NCI-H510A treated with DMSO at 0.1 percent for 48 hours (cell line): ENCODE measurements around the gene ZNF2.
"Not testable (repeated sequence)": the region's sequence is repeated elsewhere in the genome, so short reads cannot be mapped to it uniquely, and the experiment has no call there.

ENCODE experiments used
- DNase-seq: peaks from one replicate; lab custom pipeline; 2025; lab: John Stamatoyannopoulos, UW

ZNF2 gene

DNA sequence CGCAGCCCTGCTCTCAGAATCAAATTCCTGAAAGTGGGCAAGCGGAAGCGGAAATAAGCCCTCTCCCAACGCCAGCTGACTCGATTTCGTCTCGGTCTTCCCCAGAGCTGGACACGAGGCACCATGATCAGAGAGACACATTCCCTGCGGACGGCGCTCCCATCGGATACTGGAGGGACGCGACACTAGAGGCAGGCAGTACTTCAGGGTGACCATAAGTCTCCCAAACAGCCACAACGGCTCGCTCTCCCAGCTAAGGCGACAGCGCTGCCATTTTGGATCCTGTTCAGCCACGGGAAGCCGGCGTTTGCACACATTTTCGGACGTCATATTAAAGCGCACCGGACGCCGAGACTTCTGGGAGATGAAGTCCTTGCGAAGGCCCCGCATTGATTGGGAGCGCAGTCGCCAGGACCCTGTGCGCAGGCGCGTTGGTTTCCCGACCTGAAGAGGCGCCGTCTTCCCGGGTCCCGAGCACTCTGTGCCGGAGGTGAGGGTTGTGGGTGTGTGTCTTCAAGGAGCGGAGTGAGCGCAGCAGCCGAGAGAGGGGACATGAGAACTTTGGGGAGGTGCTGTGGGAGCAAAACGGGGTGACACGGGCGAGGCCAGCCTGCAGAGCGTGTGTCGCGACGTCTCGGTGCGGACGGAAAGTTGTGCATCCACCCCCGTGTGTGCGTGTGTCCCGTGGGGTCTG, at the start of gene ZNF2:
Gene ZNF2 (plus strand): TSS at position 439 of the 694 bp plus-strand sequence. CDS start 10,418 bp downstream, outside the sequence.
- peak; percentile 92 for DNase-seq

DNA sequence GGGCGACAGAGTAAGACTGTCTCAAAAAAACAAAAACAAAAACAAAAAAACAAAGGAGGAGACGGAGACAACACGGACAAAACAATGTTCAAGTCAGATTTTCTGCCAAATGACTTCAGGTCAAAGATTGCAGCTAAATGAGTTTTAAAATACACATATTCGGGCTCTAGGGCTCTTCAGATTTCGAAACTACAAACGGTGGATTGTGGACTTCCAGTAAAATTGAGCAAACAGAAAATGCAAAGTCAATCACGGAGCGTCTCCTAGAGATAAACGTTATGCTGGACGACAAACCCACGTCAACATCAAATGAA, 44.6 kb upstream of the ZNF2 start:
- no peak for DNase-seq

DNA sequence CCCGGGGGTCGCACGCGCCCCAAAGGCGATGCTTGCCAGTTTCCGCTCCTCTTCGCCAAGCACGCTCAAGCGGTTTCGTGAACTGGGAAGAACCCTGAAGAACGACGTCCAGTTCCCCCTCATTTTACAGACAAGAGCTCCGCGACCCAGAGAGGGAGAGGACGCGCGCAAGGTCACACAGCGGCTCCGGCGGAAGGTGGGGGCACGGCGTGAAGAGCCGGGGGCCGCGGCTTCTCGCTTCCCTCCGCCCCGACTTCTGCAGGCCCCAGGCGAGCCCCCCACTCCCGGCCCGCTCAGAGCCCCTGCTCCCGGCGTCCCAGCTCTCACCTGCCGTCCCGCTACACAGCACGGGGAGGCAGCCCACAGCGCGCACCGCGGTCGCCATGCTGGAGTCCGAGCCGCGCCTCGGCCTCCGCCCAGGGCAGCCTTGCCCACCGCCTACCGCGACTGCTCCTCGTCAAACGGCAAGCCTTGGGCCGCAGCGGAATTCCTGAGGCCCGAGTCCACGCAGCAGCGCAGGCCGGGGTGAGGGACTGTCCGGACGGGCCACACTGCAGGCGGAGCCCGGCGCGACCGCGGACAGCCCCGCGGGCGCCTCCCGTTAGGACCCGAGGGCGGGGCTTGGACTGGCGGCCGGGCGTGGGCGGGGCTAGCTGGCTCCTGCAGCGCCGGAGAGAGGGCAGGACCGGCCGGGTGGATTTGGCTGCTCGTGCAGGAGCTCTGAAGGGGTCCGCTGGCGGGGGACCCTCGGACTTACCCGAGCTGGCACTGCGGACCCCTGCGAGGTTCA, 44.0 kb upstream of the ZNF2 start, which contains the start of gene MRPS5:
Gene MRPS5 (minus strand): TSS at position 402 of the 790 bp plus-strand sequence. CDS start 17 bp downstream, at position 385.
- peak; percentile 49 for DNase-seq

DNA sequence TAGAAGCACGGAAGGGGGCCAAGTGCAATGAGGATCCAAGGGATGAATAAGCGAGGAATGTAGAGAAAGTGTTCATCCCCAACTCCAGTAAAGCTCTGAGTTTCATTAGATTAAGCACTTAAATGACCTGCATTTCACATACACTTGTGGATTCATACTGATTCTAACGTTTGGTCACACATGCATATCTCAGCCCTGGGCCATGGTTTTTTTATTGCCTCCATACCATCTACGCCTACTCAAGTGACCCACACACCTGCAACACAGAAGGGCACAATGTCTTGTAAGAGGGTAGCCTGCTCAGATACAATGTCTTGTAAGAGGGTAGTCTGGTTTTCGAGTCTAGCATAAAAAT, 43.4 kb upstream of the ZNF2 start:
- DNase-seq = peak; percentile 49

DNA sequence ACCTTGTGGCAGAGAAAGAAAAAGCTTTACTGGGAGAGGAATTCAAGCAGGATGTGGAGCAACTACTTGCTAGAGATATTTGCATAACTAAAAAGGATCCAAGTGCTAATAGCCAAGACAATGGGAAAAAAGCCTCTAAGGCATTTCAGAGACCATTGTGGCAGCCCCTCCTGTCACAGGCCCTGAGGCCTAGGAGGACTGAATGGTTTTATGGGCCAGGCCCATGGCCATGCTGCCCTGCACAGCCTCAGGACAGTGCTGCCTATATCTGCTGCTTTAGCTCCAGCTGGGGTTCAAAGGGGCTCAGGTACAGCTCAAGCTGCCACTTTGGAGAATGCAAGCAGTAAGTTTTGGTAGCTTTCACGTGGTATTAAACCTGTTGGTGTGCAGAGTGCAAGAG, 26.9 kb upstream of the ZNF2 start:
- DNase-seq = no peak

- no peak for DNase-seq
Observed at GRCh38 chr2:95143838-95144237, 21.8 kb upstream of the ZNF2 start.

DNA sequence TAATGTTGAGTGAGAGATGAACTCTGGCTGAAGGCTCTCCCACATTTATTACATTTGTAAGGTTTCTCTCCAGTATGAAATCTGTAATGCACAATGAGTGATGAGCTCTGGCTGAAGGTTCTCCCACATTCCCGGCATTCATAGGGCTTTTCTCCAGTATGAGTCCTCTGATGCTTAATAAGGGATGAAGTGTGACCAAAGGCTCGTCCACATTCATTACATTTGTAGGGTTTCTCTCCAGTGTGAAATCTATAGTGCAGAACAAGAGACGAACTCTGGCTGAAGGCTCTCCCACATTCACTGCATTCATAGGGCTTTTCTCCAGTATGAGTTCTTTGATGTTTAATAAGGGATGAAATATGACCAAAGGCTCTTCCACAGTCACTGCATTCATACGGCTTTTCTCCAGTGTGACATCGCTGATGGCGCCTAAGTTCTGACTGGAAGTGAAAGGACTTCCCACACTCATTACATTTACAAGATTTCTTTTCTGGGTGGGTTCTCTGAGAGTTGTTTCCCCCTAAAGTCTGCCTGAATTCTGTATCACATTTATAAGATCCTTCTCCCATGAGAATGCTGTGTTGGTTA, 16.1 kb upstream of the ZNF2 start:
- DNase-seq = no peak

DNA sequence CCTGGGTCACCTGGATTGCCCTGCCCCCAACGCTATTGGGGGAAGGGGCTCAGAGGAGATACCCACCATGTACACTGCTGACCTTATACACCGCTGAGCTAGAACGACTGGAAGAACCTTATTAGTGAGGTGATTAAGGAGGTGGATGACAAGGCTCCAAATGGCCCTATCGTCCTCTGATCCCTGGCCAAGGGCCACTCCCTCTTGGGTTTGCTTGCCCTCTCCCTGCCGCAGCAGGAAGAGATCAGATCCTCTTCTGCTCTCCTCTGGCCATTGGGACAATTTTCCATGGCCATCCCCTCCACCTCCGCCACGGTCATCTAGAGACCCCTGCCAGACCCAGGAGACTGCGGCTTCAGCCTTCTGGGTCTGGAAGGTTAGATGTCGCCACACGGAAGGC, 7.2 kb upstream of the ZNF2 start:
- no peak for DNase-seq

- DNase-seq = peak; percentile 19
Observed at GRCh38 chr2:95158891-95159619, 6.6 kb upstream of the ZNF2 start.

GRCh38 chr2:95159690-95160449, 5.7 kb upstream of the ZNF2 start, which contains the start of gene ZNF514:
Gene ZNF514, minus strand, starts transcription at chr2:95159848. Its CDS starts 6,595 bp downstream, at chr2:95153253.
- peak; percentile 33 for DNase-seq

GRCh38 chr2:95165030-95165370, 609 bp upstream of the ZNF2 start:
- DNase-seq = no peak

DNA sequence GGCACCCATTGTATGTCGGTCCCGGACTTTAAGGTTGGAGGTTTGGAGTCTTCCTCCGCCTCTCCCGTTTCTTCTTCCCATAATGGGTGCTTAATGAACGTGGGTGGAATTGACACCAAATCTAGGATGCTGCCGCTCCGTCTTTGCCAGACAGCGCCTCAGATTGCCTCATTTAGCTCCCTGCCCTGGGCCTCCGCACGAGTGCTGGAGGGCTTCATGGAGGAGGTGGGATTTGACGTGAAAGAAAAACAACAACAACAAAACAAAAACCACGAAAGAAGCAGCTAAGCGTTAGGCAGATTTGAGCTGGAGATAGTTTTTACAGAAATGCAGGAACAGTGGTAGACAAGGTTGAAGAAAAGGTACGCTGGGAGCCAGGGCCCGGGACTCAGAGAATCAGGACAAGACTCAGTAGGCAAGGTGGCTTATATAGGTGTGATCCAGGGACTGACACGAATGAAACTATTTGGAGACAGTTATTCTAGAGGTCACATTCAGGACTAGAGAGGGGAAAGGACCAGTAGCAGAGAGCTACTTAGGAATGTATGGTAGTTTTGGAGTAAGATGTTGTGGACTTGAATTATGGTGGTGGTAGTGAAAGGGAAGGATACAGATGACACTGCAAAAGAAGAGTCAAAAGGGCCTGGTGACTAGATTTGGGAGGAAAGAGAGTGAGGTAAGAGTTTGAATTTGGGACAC, 605 bp downstream of the ZNF2 start:
- DNase-seq = no peak

DNA sequence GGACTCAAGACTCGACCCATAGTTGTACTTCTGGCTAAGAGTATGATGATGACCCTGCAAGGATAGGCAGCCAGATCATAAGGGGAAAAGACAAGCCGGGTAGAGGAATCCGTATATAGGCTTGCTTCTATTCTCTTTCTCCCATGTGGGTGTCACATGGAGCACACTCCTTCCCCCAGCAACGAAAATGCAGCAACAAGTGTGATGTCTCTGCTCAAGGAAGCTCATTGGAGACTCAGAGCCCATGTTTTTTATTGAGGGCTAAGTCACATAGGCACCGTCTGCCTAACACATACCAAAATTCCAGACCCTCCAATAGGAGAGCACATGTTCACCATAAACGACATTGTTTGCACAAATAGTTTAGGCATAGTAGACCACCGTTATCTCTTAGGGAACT, 6.3 kb downstream of the ZNF2 start:
- DNase-seq = no peak

DNA sequence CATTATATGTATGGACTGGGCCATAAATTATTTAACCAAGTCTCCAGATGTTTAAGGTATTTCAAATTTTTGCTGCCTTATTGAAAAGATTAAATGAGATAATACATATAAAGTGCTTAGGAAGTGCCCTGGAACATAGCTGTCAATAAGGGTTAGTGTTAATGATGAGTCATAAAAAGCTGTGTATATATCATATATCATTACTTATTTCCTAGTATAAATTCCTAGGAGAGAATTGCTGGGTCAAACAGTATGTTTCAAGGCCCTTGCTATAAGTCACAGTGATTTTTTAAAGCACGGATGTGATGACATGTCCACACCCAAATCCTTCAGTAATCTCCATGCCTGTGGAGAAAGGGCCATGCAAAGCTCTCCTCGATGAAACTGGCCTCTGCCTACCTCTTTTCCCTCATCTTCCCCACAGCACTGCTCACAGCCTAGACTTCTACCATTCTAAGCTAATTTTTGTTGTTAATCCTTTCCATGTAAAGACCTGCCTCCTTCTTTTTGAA, 8.5 kb downstream of the ZNF2 start:
- no peak for DNase-seq

- no peak for DNase-seq
Observed at GRCh38 chr2:95179451-95179850, 13.8 kb downstream of the ZNF2 start.

GRCh38 chr2:95181774-95182173, 16.2 kb downstream of the ZNF2 start:
- DNase-seq = no peak

- DNase-seq = no peak
Observed at GRCh38 chr2:95185197-95185596, 19.6 kb downstream of the ZNF2 start.

- no peak for DNase-seq
Observed at GRCh38 chr2:95185973-95186372, 20.4 kb downstream of the ZNF2 start.

- not testable (repeated sequence) for DNase-seq
Observed at GRCh38 chr2:95192956-95193355, 27.3 kb downstream of the ZNF2 start.

DNA sequence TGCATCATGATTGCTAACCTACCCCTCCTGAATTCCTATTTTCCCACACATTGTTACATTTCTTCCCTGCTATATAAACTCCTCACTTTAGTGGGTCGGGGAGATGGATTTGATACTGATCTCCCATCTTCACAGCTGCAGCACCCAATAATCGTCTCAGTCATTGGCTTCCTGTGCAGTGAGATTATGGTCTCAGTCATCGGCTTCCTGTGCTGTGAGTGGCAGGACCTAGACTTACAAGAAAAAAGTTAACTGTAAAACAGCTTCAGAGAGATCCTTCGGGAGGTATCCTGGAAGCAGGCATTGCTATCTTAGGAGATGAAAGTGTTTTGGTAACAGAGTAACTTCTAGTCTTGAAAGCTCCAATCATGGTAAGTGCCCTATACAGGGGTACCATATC, 38.3 kb downstream of the ZNF2 start:
- DNase-seq = no peak

DNA sequence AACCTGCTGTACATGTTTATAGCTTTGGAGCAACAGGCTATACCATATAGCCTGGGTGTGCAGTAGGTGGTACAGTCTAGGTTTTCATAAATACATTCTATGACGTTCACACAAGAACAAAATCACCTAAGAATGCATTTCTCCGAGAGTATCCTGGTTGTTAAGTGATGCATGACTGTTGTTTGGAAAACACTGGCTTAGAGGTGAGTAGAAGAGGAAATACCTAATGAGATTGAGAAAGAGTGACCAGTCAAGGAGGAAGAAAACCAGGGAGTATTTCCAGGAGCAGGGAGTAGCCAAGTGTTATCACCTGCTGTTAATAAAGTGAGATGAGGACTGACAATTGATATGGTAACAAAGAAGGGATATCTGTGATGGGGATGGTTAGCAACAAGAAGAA, 38.8 kb downstream of the ZNF2 start:
- DNase-seq = no peak
